Measurements from ENCODE around the gene AGAP3.

The AGAP3 gene

DNA sequence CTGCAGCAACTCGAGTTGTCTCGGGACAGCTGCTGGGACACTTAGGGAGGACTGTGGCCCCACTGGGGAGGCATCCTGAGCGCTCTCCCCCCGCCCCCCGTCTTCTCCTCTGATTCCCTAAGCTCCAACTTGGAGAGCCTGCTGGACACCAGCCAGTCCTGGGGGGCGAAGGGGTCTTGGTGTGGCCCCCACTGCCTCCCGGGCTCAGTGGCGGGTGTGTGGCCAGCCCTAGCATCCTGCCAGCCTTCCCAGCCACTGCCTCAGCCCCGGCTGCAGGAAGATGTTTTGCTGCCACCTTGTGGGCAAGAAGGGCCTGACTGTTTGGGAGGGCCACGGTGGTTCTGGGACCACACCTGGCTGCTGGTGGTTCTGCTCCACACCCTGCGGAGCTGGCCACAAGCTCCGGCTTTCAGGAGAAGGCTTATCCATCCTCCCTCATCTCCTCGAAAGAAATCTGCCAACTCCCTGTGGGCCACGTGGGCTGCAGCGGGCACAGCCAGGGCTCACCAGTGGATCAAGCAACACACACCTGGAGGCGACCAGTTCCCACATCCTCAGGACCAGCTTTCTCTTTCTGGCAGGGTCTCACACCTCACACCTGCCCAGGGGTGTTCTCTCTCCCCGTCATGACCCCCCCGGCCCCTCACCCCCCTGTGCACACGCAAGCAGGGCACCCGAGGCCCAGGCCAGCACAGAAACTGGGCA lies 24.8 kb downstream of the AGAP3 start:
- peak; percentile 84 for DNase-seq

DNA sequence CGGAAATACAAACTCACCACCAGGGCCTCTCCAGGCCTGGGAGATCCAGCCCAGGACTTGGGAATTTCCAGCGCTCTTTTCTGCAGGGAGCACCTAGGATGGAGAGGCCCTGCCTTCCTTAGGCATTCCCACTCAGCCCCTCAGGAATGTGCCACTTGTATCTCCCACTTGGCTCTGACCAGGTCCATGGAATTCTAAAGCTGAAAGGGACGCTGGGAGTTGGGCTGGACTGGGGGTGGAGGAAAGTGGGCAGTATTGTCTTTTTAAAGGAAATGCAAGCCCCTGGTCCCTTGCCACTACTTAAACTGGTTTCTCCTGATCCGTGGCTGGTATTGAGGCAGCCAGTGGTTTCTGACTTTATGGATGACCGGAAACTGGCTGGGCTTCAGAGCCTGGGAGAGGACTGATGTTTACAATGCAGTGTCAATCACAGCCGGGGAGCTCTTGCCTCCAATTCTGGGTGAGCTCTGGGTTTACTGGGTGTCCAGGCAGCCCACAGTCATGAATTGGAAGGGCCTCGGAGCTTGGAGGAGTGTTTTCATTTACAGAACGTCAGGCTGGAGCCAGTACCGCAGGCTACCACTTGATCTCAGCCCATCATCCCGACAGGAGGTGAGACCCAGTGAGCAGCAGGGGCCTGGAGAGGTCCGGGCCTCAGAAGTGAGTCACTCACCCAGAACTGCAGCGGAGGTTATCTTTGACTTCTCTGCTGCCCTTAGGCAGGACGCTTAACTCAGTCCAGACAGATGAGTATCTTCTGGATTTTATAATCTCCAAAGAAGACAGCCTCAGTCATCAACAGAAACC lies 27.3 kb downstream of the AGAP3 start:
- no peak for DNase-seq

DNA sequence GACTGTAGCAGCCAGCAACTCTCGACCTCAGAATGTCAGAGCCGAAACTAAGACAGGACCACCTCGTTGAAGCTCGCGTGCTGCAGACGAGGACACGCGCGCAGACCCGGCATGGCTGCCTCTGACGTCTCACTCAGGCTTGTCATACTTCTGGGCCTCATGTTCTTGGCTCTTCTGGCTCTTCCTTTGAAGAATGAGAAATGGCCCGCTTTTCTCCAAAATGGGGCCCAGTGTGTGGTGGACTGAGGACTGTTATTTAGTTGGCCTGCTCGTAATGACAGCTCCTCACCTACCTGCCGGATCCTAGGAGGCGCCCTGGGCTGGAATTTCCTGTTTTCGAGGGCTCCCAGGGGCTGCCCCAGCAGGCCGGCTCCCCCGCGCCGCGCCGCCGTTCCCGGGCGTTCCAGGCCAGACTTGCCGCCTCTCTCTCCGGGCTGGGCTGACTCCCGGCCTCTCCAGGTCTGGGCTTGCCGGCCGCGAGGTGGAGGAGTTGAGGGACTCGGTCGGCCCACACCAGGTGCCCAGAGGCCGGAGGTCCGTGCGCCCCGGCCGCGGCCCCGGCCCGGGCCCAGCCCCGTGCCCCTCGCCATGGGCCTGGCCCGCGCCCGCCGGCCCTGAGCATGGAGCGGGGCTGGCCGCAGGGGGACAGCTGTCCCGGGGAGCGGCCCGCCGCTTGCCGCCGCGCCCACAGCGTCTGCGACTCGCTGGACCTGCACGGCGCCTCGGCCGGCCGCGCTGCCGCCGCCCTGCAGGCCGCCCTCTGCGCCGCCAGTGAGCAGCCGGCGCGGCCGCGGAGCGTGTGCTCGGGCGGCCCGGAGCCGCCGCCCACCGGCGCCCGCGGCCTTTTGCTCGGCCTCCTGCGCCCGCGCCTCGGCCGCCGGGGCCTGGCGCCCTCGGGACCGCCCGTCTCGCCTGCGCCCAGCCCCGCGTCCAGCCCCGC lies 28.1 kb downstream of the AGAP3 start:
- DNase-seq, result no peak

DNA sequence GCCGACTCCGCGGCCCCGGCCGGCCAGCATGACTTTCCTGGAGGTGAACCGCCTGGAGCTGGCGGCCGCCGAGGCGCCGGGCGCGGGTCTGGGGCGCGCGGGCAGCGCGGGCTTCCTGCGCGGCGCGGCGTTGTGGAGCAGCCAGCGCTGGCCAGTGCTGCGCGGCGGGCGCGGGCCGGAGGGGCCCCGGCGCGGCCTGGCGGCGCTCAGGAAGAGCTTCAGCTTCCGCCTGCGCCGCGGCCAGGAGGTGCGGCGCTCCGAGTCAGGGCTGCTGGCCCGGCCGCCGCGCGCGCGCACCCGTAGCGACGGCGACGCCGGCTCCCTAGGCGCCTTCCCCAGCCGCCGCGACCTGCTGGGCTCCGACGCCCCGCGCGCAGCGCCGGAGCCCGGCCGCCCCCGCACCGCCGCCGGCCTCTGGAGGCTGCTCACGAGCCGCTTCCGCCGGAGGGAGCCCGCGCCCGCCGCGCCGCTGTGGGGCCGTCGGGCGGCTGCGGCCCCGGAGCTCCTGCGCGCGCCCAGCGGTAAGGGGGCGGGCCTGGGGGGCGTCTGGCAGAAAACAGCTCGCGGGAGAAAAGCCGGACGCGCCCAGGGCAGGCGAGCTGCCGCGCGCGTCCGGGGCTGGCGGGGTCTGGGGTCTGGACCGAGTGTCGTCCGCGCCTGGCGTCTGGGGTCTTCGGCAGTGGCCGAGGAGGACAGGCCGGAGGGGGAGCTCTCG lies 29.0 kb downstream of the AGAP3 start:
- DNase-seq, result peak; percentile 60

DNA sequence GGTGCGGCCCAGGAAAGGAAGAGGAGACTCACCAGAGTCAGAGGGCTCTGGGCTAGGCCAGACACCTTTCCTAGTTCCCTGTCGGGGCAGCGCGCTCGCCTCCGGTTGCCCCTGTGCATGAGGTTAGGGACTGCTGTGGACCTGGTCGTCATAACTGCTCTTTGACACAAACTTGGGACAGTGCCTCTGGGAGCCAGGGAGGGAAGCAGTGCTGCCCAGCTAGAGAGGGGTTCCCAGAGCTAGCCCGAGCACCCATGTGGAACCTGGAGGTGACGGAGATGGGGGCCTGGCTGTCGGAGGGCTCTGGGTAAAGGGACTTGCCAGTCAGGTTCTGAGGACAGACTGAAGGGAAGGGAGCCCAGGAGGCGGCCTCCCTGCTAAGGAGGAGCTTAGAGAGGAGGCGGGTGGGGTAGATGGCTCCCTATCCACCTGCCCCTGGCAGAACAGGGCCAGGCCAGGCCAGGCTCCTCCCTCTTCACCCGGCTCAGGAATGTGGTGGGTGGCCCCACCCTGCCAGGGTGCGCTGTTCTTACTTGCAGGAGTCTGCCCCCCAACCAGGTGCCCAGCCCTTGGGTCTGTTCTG lies 29.7 kb downstream of the AGAP3 start:
- DNase-seq, result no peak

DNA sequence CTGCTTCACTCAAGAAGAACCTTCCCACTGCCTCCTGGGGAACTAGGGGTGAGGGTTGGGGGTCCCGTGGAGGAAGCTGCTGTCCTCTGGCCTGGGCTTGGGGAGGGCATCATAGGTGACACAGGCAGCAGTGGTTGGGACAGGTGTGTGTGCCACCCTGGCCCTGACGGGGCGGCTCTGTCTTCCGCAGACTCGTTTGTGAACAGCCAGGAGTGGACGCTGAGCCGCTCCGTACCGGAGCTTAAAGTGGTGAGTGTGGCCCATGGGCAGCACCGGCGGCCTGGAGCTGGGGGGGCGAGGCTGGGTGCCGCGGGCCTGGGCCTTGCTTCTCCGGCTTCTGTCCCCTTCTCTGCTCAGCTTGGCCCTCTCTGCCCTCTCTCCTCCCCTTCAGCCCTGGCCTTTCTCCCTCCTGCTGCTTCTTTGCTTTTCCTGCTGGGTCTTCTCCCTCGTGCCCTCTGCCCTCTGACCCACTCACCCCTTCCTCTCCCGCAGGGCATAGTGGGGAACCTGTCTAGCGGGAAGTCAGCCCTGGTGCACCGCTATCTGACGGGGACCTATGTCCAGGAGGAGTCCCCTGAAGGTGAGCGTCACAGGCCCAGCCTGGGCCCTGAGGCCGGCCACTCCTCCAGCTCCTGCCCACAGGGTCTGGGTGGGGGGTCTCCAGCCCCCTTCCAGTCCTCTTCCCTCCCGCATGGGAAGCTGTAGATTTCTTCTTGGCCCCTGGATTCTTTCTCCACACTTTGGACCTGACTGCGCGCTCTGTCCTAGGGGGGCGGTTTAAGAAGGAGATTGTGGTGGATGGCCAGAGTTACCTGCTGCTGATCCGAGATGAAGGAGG lies 30.5 kb downstream of the AGAP3 start:
- DNase-seq, result no peak

DNA sequence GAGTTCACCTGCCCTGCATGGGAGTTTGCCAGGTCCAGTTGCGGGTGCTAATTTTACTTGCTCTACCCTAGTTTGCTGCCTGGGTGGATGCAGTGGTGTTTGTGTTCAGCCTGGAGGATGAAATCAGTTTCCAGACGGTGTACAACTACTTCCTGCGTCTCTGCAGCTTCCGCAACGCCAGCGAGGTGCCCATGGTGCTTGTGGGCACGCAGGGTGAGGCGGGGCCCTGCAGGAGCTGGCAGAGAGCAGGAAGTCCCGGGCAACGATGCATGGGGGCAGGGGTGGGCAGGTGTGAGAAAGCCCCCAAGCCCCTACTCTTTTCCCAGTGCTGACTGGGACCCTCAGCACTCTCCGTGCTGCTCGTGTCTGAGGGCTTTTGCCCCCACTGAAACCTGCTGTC lies 31.3 kb downstream of the AGAP3 start:
- peak; percentile 37 for DNase-seq

DNA sequence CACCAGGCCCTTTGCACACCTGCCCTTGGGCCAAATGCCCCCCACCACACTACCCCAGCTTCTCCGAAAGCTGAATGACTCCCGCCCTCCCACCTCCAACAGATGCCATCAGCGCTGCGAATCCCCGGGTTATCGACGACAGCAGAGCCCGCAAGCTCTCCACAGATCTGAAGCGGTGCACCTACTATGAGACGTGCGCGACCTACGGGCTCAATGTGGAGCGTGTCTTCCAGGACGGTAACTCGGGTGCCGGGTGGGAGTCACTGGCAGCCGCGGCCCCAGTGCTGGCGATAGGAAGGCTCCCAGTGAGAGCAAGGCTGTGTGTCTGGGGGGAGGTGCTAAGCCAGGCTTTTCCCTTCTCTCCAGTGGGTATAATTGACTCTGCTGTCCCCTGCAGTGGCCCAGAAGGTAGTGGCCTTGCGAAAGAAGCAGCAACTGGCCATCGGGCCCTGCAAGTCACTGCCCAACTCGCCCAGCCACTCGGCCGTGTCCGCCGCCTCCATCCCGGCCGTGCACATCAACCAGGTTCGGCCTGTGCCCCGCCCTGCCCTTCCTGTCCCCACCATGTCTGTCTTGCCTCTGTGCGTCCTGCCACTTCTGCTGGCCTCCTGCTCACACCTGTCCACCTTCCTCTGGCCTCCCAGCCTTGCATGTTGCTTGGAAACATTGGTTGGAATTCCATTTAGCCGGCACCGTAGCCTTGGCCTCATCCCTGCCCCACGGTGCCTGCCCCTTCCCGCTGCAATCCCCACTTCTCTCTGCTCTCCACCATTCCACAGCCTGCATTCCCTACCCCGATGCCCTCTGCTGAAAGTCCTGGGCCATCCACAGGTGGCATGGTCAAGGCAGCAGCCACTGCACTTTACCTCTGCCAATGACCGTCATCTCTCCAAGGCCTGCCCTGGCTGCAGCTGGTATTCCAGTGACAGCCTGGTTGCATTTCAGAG lies 32.1 kb downstream of the AGAP3 start:
- DNase-seq, result no peak

DNA sequence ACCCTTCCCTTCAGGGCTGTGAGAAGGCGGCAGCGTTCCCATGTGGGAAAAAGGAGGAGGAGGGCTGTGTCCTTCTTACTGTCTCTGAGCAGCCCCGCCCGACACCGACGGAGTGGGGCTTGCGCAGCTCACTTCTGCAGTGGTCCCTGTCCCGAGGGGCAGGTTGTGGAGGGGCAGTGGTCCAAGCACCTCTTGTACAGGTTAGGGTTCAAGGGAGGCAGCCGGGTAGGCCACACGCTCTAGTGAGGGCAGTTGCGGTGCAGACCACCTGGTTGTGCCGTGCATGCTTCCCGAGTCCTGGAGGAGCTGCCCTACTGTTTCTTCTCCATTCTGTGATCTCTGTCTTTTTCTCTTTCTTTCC lies 32.8 kb downstream of the AGAP3 start:
- DNase-seq, result no peak

DNA sequence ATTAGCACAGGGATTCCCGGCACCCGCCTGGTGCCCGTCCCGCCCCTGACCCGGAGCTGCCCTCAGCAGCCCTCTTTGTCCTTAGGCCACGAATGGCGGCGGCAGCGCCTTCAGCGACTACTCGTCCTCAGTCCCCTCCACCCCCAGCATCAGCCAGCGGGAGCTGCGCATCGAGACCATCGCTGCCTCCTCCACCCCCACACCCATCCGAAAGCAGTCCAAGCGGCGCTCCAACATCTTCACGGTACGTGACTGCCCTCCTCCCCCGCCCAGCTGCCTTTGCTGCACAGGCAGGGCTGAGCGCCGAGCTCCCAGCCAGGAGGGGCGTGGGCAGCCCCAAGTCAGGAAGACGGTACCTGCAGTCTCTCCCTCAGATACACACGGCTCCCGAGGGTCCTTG lies 33.6 kb downstream of the AGAP3 start:
- no peak for DNase-seq

DNA sequence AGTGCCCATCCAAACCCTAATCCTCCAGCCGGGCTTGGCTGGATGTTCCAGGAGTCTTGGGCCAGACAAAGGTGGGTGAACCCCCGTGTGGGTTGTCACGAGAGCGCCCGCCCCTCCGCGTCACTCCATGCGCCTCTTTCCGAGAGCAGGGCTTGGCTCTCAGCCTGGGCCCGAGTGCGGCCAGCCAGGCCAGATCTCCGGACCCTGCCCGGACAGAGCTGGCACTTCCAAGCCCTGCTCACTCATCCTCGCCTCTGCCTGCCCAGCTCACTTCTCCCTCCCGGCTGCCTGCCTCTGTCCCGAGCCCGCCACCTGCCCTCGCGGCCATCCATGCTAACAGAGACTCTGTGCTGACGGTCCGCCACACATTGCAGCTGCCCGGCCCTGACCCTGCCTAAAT lies 34.6 kb downstream of the AGAP3 start:
- DNase-seq, result no peak

DNA sequence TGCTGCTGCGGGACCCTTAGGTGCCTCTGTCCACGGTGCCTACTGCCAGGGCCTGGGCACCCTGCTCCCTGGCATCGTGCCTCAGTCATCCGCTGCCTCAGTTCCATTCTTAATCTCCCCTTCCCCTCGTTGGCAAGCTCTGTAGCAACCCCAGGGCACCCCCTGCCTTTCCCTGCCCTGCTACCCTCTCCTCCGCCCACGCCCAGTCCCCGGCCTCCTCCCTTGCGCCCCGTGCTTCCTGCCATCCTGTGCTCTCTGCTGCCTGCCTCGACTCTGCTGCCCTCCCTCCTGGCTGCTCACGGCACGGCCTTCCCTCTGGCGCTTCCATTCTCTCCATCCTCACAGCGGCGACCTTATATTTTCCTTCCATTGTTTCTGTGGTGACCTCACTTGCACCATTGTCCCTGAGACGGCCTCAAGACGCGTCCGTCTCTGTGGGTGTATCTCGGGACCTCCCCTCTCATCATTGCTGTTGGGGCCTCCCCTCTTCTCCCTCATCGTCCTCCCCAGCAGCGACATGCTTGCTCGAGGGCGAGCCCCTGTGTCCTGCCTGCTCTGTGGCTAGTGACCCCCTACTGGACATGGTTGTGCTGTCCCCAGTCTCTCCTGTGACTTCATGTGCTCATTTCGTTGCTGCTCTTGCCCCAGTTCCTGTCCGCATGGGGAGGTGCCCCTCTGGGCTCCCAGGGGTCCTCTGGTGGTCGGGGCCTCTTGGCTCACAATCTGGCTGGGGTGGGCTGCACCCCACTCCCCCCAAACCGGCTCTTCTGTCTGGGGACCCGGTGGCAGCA lies 35.3 kb downstream of the AGAP3 start:
- no peak for DNase-seq

DNA sequence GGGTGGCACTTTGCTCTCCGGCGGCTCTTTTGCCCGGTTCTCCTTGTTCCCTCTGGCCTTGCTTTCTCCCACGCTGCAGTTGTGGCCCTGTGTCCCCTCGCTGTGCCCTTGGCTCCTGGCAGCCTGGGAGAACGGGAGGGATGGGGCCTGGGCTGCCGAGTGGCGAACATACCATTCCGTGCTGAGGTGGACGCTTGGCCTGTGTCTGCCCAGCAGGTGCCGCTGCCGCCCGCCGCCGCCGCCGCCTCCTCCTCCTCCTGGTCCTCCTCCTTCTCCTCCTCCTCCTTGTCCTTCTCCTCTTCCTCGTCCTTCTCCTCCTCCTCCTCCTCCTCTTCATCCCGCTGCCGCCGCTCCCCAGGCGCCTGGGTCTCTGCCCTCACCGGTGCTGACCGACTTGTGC lies 36.0 kb downstream of the AGAP3 start:
- no peak for DNase-seq

DNA sequence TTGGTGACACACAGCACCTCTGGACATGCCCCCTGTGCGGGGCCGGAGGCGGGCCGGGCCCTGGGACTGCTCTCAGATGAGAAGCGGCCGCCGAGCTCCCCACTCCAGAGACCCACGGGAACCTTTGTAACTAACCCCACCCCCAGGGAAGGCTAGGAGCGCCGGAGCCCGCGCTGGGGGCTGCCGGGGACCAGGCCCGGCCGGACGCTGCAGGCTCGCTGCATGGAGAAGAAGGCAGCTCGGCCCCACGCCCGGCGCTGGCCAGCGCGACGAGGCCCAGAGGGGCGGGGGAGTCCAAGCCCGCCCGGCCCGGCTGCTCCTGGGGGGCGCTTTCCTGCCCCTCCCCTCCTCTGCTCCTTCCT lies 36.5 kb downstream of the AGAP3 start:
- DNase-seq, result no peak

DNA sequence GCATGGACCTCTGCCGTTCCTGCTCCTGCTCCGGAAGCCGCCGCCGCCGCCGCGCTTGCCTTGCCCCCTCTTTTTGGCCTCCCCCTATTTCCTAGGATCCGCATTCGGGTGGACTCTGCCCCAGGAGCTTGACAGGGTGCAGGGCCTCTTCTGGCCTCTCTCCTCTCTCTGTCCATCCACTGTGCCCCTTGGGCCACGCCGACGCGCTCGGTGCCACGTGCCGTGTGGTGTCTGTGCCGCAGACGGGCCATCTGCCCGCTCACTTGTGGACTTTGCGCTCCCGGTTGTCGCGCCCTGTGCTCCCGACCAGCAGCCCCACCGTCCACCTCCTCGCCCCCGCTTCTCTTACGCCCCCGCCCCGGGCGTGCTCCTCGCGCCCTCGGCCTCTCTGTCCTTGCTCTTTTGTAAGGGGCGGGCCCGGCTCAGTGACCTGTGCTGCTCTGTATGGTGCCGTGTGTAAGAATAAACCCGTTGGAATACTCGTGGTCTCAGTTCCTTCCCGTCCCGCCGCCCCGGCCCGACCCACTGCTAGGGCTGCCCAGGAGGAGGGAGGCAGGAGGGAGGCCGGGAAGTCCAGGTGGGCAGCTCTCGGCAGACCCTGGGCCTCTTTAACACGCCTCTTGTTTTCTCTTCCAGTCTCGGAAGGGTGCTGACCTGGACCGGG lies 37.0 kb downstream of the AGAP3 start:
- DNase-seq, result no peak

DNA sequence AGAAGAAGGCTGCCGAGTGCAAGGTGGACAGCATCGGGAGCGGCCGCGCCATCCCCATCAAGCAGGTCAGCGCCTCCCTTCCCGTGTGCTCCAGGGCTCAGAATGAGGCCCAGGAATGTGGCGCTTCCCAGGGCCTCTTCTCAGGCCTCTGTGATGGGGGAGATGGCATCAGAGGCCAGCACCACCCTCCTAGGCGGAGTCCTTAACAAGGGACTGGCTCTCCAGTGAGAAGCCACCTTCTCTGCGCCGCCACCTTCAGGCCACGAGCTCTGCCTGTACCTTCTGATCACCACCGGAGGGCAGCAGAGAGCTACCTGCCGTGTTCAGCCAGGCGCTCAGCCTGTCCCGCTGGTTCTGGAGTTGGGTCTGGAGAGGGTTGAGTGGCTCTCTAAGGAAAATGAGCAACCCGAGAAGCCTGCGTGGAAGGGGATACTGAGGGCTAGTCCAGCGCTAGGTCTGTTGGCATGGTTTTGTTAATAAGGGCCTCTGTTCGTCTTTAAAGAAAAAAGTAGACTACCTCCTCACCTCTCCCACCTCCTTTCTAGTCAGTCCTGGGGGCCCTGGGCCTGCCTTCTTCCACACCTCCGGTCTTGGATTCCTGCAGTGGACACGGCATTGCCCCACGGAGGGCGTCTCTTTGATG lies 37.7 kb downstream of the AGAP3 start:
- DNase-seq, result peak; percentile 91

DNA sequence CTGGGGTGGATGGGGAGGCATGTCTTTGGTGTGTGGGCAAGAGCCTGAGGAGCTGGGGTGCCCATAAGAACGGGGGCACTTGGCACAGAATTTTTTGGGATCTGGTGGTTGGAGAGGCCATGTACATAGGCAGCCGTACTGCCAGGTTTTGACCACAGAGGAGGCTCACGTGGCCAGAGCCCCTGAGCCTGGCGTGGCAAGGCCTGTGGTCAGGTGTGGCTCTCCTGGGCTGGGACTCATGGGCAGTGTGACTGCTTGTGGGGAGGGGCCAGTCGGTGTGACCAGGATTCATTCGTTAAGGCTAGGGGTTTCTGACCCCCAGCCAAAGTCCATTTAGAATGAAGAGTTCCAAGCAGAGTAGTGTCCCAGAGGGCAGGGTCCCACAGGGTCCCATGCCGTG lies 38.2 kb downstream of the AGAP3 start:
- no peak for DNase-seq

DNA sequence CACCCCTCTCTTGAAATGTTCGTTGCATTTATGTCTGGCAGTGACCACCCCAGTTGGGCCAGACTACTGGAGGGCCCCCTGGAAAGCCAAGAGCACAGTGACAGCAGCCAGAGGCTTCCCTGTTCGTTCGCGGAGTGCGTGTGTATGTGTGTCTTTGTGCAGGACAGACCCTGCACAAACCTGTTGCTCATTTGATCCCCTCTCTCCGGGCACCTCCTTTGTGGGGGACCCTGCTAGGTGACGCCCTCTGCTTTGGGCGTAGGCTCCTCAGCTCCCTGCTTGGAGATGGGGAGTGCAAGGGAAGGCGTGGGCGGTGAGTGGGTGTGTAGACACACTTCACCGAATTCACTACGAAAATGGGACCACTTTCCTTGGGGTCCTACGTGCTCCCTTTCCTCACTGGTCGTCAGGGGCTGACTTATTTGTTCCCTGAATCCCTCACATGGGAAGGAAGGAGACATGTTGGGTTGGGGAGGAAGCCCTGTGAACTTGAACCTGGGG lies 38.7 kb downstream of the AGAP3 start:
- DNase-seq, result no peak
